Chondrocyte (in vitro differentiated cells): Measurements from ENCODE around the gene GARNL3. TPM values are rescaled to one million over a fixed set of nuclear protein-coding genes. Genes with fewer than 3 reads are reported as not detected.
A peak's percentile ranks its signal among the peaks of the same experiment; 100 is the strongest.

Source experiments
- DNase-seq: peaks from one replicate; pipeline ENCODE4 v3.0.0; 2021; ENCODE audit warnings: mixed read lengths, low spot score
- H3K27ac Mint-ChIP-seq: one replicate; pipeline ENCODE4 v1.8.0; 2021; ENCODE audit warnings: mild to moderate bottlenecking, moderate library complexity, mixed read lengths; ENCODE audit not compliant: unreplicated experiment
- H3K27me3 Mint-ChIP-seq: 2 replicates; pipeline ENCODE4 v1.8.0; 2021; ENCODE audit warnings: low read depth, mixed read lengths
- H3K36me3 Mint-ChIP-seq: 2 replicates; pipeline ENCODE4 v1.8.0; 2021; ENCODE audit warnings: low read depth, mixed read lengths
- H3K4me1 Mint-ChIP-seq: 2 replicates; pipeline ENCODE4 v1.8.0; 2021; ENCODE audit warnings: low read depth, mild to moderate bottlenecking, mixed read lengths
- H3K4me3 Mint-ChIP-seq: one replicate; pipeline ENCODE4 v1.8.0; 2021; ENCODE audit warnings: mild to moderate bottlenecking, moderate library complexity, mixed read lengths; ENCODE audit not compliant: unreplicated experiment
- H3K9me3 Mint-ChIP-seq: 2 replicates; pipeline ENCODE4 v1.8.0; 2021; ENCODE audit warnings: low read depth, mixed read lengths
- total RNA-seq: library from RNA; stranded (reverse); gene quantifications from 3 replicates; pipeline ENCODE4 v1.2.1, GENCODE V29; 2021
- TF ChIP-seq, protein P1 (sequence below): fragments of 200-600 bp; sonication (generic); IDR thresholded peaks from 2 replicates; pipeline ENCODE4 v1.5.0; 2021; ENCODE audit warnings: antibody characterized with exemption, mild to moderate bottlenecking, moderate library complexity

GARNL3 gene
- total RNA-seq, 1 donor from 2014 or later: 8.9 TPM

- TF ChIP-seq, protein P1, sequence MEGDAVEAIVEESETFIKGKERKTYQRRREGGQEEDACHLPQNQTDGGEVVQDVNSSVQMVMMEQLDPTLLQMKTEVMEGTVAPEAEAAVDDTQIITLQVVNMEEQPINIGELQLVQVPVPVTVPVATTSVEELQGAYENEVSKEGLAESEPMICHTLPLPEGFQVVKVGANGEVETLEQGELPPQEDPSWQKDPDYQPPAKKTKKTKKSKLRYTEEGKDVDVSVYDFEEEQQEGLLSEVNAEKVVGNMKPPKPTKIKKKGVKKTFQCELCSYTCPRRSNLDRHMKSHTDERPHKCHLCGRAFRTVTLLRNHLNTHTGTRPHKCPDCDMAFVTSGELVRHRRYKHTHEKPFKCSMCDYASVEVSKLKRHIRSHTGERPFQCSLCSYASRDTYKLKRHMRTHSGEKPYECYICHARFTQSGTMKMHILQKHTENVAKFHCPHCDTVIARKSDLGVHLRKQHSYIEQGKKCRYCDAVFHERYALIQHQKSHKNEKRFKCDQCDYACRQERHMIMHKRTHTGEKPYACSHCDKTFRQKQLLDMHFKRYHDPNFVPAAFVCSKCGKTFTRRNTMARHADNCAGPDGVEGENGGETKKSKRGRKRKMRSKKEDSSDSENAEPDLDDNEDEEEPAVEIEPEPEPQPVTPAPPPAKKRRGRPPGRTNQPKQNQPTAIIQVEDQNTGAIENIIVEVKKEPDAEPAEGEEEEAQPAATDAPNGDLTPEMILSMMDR: no peak
- Mint-ChIP-seq H3K4me3 (no peak overlapping the region), H3K27ac (no peak overlapping the region), H3K9me3 (peaks cover 3% of the 10 kb centered on the region), H3K27me3 (peaks cover 14% of the 10 kb centered on the region), H3K36me3 (peaks cover 2% of the 10 kb centered on the region), H3K4me1 (peaks cover 18% of the 10 kb centered on the region)
- DNase-seq: no peak
These were observed 120.3 kb downstream of the GARNL3 start for GRCh38 chr9:127384901-127385300.

- Mint-ChIP-seq H3K4me1 (peaks cover 18% of the 10 kb centered on the region), H3K36me3 (peaks cover 4% of the 10 kb centered on the region), H3K9me3 (no peaks in the 10 kb centered on the region), H3K27ac (no peak overlapping the region), H3K4me3 (no peak overlapping the region), H3K27me3 (peaks cover 14% of the 10 kb centered on the region)
- no peak for DNase-seq
- TF ChIP-seq, protein P1: no peak
These were observed 121.7 kb downstream of the GARNL3 start for GRCh38 chr9:127386249-127386648.

- TF ChIP-seq, protein P1: no peak
- Mint-ChIP-seq H3K36me3 (peaks cover 4% of the 10 kb centered on the region), H3K9me3 (no peaks in the 10 kb centered on the region), H3K4me3 (no peak overlapping the region), H3K27me3 (peaks cover 14% of the 10 kb centered on the region), H3K27ac (no peak overlapping the region), H3K4me1 (peaks cover 18% of the 10 kb centered on the region)
- DNase-seq: no peak
These were observed 122.4 kb downstream of the GARNL3 start for GRCh38 chr9:127386981-127387380.

GRCh38 chr9:127388037-127388855 is 123.7 kb downstream of the GARNL3 start:
- Mint-ChIP-seq H3K27ac (peak overlapping the region; percentile 96), H3K4me3 (peak overlapping the region; percentile 33), H3K4me1 (peaks cover 18% of the 10 kb centered on the region), H3K36me3 (peaks cover 4% of the 10 kb centered on the region), H3K27me3 (peaks cover 14% of the 10 kb centered on the region), H3K9me3 (no peaks in the 10 kb centered on the region)
- no peak for DNase-seq
- TF ChIP-seq, protein P1: no peak

DNA sequence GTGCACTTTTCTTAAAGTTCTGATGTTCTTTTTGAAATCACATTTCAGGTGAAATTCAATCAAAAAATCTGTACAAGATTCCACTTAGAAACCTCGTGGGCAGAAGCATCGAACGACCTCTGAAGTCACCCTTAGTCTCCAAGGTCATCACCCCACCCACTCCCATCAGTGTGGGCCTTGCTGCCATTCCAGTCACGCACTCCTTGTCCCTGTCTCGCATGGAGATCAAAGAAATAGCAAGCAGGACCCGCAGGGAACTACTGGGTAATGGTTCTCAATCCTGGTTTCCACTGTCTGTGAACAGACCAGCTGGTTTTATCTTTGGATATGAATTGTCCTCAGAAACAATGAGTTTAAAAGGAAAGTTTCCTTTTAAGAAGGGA is 124.3 kb downstream of the GARNL3 start:
- peak overlapping the region; percentile 96 for H3K27ac Mint-ChIP-seq
- H3K9me3 Mint-ChIP-seq: no peaks in the 10 kb centered on the region
- no peak for DNase-seq
- TF ChIP-seq, protein P1: no peak
- H3K4me1 Mint-ChIP-seq: peaks cover 18% of the 10 kb centered on the region
- H3K36me3 Mint-ChIP-seq: peaks cover 4% of the 10 kb centered on the region
- peaks cover 11% of the 10 kb centered on the region for H3K27me3 Mint-ChIP-seq
- no peak overlapping the region for H3K4me3 Mint-ChIP-seq
